Tibial nerve (tissue), 4 donors: Measurements from ENCODE around the gene C12orf54. TPM values are rescaled to one million over a fixed set of nuclear protein-coding genes. Genes with fewer than 3 reads are reported as not detected.

Experiments
- DNase-seq, 2 donors: peaks; one replicate each; pipeline ENCODE4 v3.0.0-alpha.2; 2019; ENCODE audit warnings: low spot score in 2 of 2
- H3K27ac ChIP-seq, 4 donors: fragments of 200-600 bp; sonication (generic) in 3 of 4; one replicate each; pipeline ENCODE4 v1.5.1; 2017 to 2019; ENCODE audit warnings: mild to moderate bottlenecking in 1 of 4
- H3K27me3 ChIP-seq, 2 donors: fragments of 200-600 bp; sonication (generic) in 1 of 2; one replicate each; pipeline versions ENCODE4 v1.5.1 to v1.6.0; 2017 to 2019
- H3K36me3 ChIP-seq, 3 donors: fragments of 200-600 bp; sonication (generic); one replicate each; pipeline ENCODE4 v1.5.1; 2018 to 2019
- H3K4me1 ChIP-seq, 4 donors: fragments of 200-600 bp; sonication (generic) in 3 of 4; one replicate each; pipeline ENCODE4 v1.5.1; 2017 to 2019
- H3K4me3 ChIP-seq, 4 donors: fragments of 200-600 bp; sonication (generic) in 3 of 4; one replicate each; pipeline ENCODE4 v1.5.1; 2017 to 2019; ENCODE audit warnings: mild to moderate bottlenecking in 1 of 4, moderate library complexity in 1 of 4
- H3K9me3 ChIP-seq, 4 donors: fragments of 200-600 bp; sonication (generic) in 3 of 4; one replicate each; pipeline ENCODE4 v1.5.1; 2017 to 2019
- CTCF ChIP-seq, 5 experiments: fragments of 200-600 bp in 3 of 5; fragments of 450-650 bp in 2 of 5; sonication (generic) in 3 of 5; IDR thresholded peaks; one replicate each; pipeline ENCODE4 v1.5.1; 2016 to 2019; ENCODE audit warnings: antibody characterized with exemption in 5 of 5, mild to moderate bottlenecking in 3 of 5, moderate library complexity in 2 of 5
- EP300 ChIP-seq, 2 donors: sonication (generic); formaldehyde crosslinking; IDR thresholded peaks; one replicate each; pipeline ENCODE4 v1.6.1; 2017; ENCODE audit warnings: antibody characterized with exemption in 2 of 2, mild to moderate bottlenecking in 1 of 2
- POLR2A ChIP-seq, 2 donors: fragments of 450-650 bp; IDR thresholded peaks; one replicate each; pipeline ENCODE4 v1.6.1; 2017; ENCODE audit warnings: antibody characterized with exemption in 2 of 2, mild to moderate bottlenecking in 2 of 2, moderate library complexity in 2 of 2
- WGBS, 2 donors: methylation state at CpG; one replicate each; pipeline ENCODE4 v1.1.5; 2018; 5-methylcytosine and 5-hydroxymethylcytosine counted together
- total RNA-seq, 4 donors: library from RNA; depleted of rRNA; stranded (reverse); fragments of >200 nt; gene quantifications; one replicate each; pipeline ENCODE4 v1.1.0, GENCODE V29; 2016

The C12orf54 gene
- total RNA-seq, 4 donors from 2014 or later: 1.3 TPM; not detected in 3

GRCh38 chr12:48527891-48528670, 45.8 kb downstream of the C12orf54 start:
- Histone ChIP-seq H3K9me3 (no peaks in the 10 kb centered on the region), H3K4me3 (no peak overlapping the region), H3K27ac (no peak overlapping the region), H3K27me3 (no peaks in the 10 kb centered on the region), H3K4me1 (no peaks in the 10 kb centered on the region), H3K36me3 (no peaks in the 10 kb centered on the region)
- TF ChIP-seq CTCF (IDR thresholded peaks at IDR 0.05) (no peak), EP300 (IDR thresholded peaks at IDR 0.05) (no peak), POLR2A (IDR thresholded peaks at IDR 0.05) (no peak)
- no peak for DNase-seq
- 92 to 94% methylated on average over 44 of the region's 44 CpGs for WGBS, 2 donors

- Histone ChIP-seq H3K36me3 (no peaks in the 10 kb centered on the region), H3K4me3 (no peak overlapping the region), H3K27ac (no peak overlapping the region), H3K9me3 (peaks cover 0 to 8% (median 2%) of the 10 kb centered on the region in 4 donors), H3K4me1 (no peaks in the 10 kb centered on the region), H3K27me3 (no peaks in the 10 kb centered on the region)
- DNase-seq: no peak
- no peak for TF ChIP-seq CTCF (IDR thresholded peaks at IDR 0.05)
- TF ChIP-seq POLR2A (IDR thresholded peaks at IDR 0.05): no peak
- TF ChIP-seq EP300 (IDR thresholded peaks at IDR 0.05): no peak
Observed at GRCh38 chr12:48532601-48533000, 50.3 kb downstream of the C12orf54 start.

- Histone ChIP-seq H3K27ac (no peak overlapping the region), H3K4me1 (no peaks in the 10 kb centered on the region), H3K27me3 (no peaks in the 10 kb centered on the region), H3K9me3 (peaks cover 0 to 8% (median 2%) of the 10 kb centered on the region in 4 donors), H3K36me3 (no peaks in the 10 kb centered on the region), H3K4me3 (no peak overlapping the region)
- no peak for DNase-seq
- WGBS, 2 donors: 92 to 94% methylated on average over 1 of the region's 1 CpG
- no peak for TF ChIP-seq EP300 (IDR thresholded peaks at IDR 0.05)
- no peak for TF ChIP-seq POLR2A (IDR thresholded peaks at IDR 0.05)
- no peak for TF ChIP-seq CTCF (IDR thresholded peaks at IDR 0.05)
Observed at GRCh38 chr12:48536602-48537001, 54.3 kb downstream of the C12orf54 start.

- Histone ChIP-seq H3K4me3 (no peak overlapping the region), H3K36me3 (no peaks in the 10 kb centered on the region), H3K9me3 (peaks cover 0 to 3% (median 1%) of the 10 kb centered on the region in 4 donors), H3K4me1 (no peaks in the 10 kb centered on the region), H3K27me3 (no peaks in the 10 kb centered on the region), H3K27ac (no peak overlapping the region)
- 50% methylated on average over 8 of the region's 8 CpGs for WGBS, 2 donors
- TF ChIP-seq CTCF (IDR thresholded peaks at IDR 0.05) (peak in 3 of 5 experiments; percentile 11 to 26 (median 16)), EP300 (IDR thresholded peaks at IDR 0.05) (no peak)
- DNase-seq: no peak
Observed at GRCh38 chr12:48542300-48542928, 60.1 kb downstream of the C12orf54 start.

GRCh38 chr12:48545833-48546469, 63.7 kb downstream of the C12orf54 start:
- H3K4me1 ChIP-seq: no peaks in the 10 kb centered on the region
- no peak overlapping the region for H3K27ac ChIP-seq
- no peak for TF ChIP-seq EP300 (IDR thresholded peaks at IDR 0.05)
- no peak for TF ChIP-seq POLR2A (IDR thresholded peaks at IDR 0.05)
- TF ChIP-seq CTCF (IDR thresholded peaks at IDR 0.05): no peak
- no peak for DNase-seq
- 48 to 52% methylated on average over 4 of the region's 4 CpGs for WGBS, 2 donors
- H3K9me3 ChIP-seq: peaks cover 0 to 5% (median 1%) of the 10 kb centered on the region in 4 donors
- H3K36me3 ChIP-seq: no peaks in the 10 kb centered on the region
- no peak overlapping the region for H3K4me3 ChIP-seq
- no peaks in the 10 kb centered on the region for H3K27me3 ChIP-seq
